Body of pancreas (tissue), 4 donors: ENCODE data around the gene OR1I1.

Experiments used
- CTCF ChIP-seq, 7 experiments: fragments of 450-650 bp in 4 of 7; fragments of 200-600 bp in 3 of 7; sonication (generic) in 3 of 7; IDR thresholded peaks; one replicate each; pipeline ENCODE4 v1.5.1; 2016 to 2019; ENCODE audit warnings: antibody characterized with exemption in 7 of 7
- POLR2A ChIP-seq, 3 donors: fragments of 450-650 bp; IDR thresholded peaks; one replicate each; pipeline ENCODE4 v1.6.1; 2016; ENCODE audit warnings: antibody characterized with exemption in 3 of 3, mild to moderate bottlenecking in 2 of 3

GRCh38 chr19:15048128-15048527 lies 33.9 kb upstream of the OR1I1 start:
- TF ChIP-seq CTCF (IDR thresholded peaks at IDR 0.05) = no peak
- no peak for TF ChIP-seq POLR2A (IDR thresholded peaks at IDR 0.05)
